ENCODE data around the gene SLC47A1.

DNA sequence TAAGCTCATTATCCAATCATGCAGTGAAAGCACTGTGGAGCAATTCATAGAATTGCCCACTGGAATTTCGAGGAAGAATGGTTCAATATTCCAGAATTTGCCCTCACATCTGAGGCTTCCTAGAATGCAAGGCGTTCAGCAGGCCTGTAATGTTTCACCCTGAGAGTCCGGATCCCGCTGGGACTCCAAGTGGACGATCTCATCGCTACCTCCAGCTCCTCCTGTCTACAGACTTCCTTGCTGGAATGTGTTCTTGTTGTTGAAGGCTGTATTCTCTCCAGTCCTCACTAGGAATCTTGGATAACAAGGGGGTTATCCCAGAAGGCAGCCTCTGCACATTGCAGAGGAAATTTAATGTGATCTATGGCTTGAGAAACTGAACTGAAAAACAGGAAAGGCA, 7.8 kb downstream of the SLC47A1 start:
- TF ChIP-seq, protein P1, sequence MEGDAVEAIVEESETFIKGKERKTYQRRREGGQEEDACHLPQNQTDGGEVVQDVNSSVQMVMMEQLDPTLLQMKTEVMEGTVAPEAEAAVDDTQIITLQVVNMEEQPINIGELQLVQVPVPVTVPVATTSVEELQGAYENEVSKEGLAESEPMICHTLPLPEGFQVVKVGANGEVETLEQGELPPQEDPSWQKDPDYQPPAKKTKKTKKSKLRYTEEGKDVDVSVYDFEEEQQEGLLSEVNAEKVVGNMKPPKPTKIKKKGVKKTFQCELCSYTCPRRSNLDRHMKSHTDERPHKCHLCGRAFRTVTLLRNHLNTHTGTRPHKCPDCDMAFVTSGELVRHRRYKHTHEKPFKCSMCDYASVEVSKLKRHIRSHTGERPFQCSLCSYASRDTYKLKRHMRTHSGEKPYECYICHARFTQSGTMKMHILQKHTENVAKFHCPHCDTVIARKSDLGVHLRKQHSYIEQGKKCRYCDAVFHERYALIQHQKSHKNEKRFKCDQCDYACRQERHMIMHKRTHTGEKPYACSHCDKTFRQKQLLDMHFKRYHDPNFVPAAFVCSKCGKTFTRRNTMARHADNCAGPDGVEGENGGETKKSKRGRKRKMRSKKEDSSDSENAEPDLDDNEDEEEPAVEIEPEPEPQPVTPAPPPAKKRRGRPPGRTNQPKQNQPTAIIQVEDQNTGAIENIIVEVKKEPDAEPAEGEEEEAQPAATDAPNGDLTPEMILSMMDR (IDR thresholded peaks at IDR 0.05): no peak
- TF ChIP-seq RAD21 (conservative IDR thresholded peaks at IDR 0.05 in 1 of 2, IDR thresholded peaks at IDR 0.05 in 1 of 2) (no peak), POLR2A (IDR thresholded peaks at IDR 0.05; ENCODE audit: low read length) (no peak), JUN (IDR thresholded peaks at IDR 0.05) (no peak), TP53 (CRISPR knock-in tag; IDR thresholded peaks at IDR 0.05) (no peak), MAFK (IDR thresholded peaks at IDR 0.05; ENCODE audit: partially characterized antibody) (no peak), EHMT2 (IDR thresholded peaks at IDR 0.05; ENCODE audit: low read depth) (no peak), RFX5 (IDR thresholded peaks at IDR 0.05) (no peak)

Data from A549 (cell line).